ENCODE data around the gene NPIPA7.
"Not testable (repeated sequence)": the region's sequence is repeated elsewhere in the genome, so short reads cannot be mapped to it uniquely, and the experiment has no call there.

DNA sequence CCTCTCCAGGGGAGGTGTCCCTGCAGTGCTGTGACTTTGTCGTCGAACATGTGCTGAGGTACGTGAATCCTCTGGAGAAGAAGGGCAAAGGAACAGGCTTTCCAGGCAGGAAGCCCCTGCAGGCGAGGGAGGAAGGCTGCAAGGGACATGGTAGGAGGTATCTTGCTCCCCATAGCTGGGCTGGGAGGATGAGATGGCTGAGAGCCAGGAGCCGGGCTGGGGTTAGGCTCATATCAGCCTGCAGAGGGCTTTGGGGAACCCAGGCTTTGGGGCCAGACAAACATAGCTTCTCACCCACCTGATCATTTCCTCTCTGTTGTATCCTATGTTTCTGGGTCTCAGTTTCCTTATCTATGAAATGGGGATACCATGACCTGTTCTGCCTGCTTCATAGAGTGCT, 26.5 kb downstream of the NPIPA7 start:
- TF ChIP-seq, protein P1, sequence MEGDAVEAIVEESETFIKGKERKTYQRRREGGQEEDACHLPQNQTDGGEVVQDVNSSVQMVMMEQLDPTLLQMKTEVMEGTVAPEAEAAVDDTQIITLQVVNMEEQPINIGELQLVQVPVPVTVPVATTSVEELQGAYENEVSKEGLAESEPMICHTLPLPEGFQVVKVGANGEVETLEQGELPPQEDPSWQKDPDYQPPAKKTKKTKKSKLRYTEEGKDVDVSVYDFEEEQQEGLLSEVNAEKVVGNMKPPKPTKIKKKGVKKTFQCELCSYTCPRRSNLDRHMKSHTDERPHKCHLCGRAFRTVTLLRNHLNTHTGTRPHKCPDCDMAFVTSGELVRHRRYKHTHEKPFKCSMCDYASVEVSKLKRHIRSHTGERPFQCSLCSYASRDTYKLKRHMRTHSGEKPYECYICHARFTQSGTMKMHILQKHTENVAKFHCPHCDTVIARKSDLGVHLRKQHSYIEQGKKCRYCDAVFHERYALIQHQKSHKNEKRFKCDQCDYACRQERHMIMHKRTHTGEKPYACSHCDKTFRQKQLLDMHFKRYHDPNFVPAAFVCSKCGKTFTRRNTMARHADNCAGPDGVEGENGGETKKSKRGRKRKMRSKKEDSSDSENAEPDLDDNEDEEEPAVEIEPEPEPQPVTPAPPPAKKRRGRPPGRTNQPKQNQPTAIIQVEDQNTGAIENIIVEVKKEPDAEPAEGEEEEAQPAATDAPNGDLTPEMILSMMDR (conservative IDR thresholded peaks at IDR 0.05 in 1 of 2, IDR thresholded peaks at IDR 0.05 in 1 of 2; ENCODE audit: extremely low read depth in 1 of 2, insufficient read depth in 1 of 2, low read depth in 1 of 2, low read length in 2 of 2), result not testable (repeated sequence)
- TF ChIP-seq EZH2 (IDR thresholded peaks at IDR 0.05; ENCODE audit: borderline replicate concordance, low read length), result not testable (repeated sequence)

Data from mammary epithelial cell (primary cell).